Measurements from ENCODE around the gene TOMM20. TPM values are rescaled to one million over a fixed set of nuclear protein-coding genes. Genes with fewer than 3 reads are reported as not detected.

Gene TOMM20
- total and polyA plus RNA-seq, 7 donors = 44.7 to 90.9 (median 71.5) TPM

DNA sequence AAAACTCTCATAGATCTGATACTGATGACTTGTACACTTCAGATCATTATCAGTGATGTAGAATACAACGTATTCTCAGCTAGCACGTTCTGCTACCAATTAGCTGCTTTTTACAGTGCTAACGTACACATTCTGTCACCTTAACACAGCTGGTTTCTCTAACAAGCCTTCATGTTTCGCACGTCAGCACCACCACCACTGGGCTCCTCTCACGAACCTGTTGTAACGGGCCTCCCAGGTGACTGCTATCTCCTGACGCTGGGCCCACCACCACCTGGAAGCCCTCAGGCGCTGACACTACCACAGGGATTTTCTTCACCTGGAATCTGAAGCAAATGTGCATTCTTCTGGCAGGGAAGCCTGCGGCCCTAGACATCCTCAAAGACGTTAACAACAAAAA, 19.8 kb downstream of the TOMM20 start:
- WGBS, 3 donors = 91 to 92% (median 92%) methylated on average over 11 of the region's 11 CpGs
- H3K27ac ChIP-seq = no peak overlapping the region
- H3K27me3 ChIP-seq (ENCODE audit: insufficient read depth in 3 of 3, low read length in 2 of 3) = no peaks in the 10 kb centered on the region
- TF ChIP-seq CTCF (IDR thresholded peaks at IDR 0.05) = no peak
- no peak overlapping the region for H3K4me3 ChIP-seq
- H3K9me3 ChIP-seq = no peaks in the 10 kb centered on the region
- no peak for ATAC-seq
- peaks cover 6 to 60% of the 10 kb centered on the region in 2 donors for H3K36me3 ChIP-seq (ENCODE audit: insufficient read depth in 1 of 2, low read depth in 1 of 2)
- intact Hi-C loops (cut with DNase I) = no loop called here
- H3K4me1 ChIP-seq = peaks cover 2% of the 10 kb centered on the region
- DNase-seq = no peak

DNA sequence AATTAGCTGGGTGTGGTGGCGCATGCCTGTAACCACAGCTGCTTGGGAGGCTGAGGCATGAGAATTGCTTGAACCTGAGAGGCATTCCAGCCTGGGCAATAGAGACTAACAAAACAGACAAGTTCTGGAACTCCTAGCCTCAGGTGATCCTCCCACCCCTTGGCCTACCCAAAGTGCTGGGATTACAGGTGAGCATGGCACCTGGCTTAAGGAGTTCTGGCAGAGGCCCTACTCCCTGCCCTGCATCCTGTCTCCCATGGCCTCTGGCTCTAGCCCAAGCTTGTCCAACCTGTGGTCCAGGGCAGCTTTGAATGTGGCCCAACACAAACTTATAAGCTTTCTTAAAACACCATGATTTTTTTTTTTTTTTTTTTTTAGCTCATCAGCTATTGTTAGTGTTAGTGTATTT, 20.4 kb downstream of the TOMM20 start:
- intact Hi-C loops (cut with DNase I) = no loop called here
- Histone ChIP-seq H3K4me3 (no peak overlapping the region), H3K4me1 (peaks cover 3% of the 10 kb centered on the region), H3K27ac (no peak overlapping the region), H3K9me3 (no peaks in the 10 kb centered on the region), H3K27me3 (ENCODE audit: insufficient read depth in 3 of 3, low read length in 2 of 3) (no peaks in the 10 kb centered on the region), H3K36me3 (ENCODE audit: insufficient read depth in 1 of 2, low read depth in 1 of 2) (peaks cover 4 to 54% of the 10 kb centered on the region in 2 donors)
- no peak for DNase-seq
- WGBS, 3 donors = 87 to 98% (median 95%) methylated on average over 1 of the region's 1 CpG
- ATAC-seq = no peak
- TF ChIP-seq CTCF (IDR thresholded peaks at IDR 0.05) = no peak

DNA sequence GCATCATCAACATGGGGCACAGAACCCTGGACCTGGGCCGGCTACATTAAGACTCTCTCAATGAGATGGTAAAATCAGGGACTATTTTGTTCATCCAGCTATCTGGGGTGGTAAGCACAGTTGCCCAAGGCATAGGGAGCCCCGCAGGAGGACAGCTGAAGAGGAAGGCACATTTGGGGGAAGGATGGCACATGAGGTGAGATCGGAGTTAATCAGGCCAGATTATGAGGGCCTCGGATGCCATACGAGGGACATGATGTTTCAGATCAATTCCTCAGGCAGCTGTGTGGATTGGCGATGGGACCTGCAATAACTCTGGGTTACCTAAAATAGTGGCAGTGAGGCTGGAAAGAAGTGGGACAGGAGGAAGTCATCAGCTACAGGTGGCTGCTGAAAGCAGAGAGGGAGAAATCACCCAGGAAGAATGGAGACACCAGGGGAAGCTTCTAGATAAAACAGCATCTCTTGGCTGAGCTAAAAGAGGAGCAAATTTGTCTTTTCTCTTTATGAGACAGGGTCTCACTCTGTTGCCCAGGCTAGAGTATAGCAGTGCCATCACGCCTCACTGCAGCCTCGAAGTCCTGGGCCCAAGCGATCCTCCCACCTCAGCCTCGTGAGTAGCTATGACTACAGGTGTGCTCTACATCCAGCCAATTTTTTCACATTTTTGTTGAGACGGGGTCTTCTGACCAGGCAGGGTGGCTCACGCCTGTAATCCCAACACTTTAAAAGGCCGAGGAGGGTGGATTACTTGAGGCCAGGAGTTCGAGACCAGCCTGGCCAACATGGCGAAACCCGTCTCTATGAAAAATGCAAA, 21.1 kb downstream of the TOMM20 start:
- no peak overlapping the region for H3K27ac ChIP-seq
- no peak for DNase-seq
- no peaks in the 10 kb centered on the region for H3K27me3 ChIP-seq (ENCODE audit: insufficient read depth in 3 of 3, low read length in 2 of 3)
- peaks cover 4 to 47% of the 10 kb centered on the region in 2 donors for H3K36me3 ChIP-seq (ENCODE audit: insufficient read depth in 1 of 2, low read depth in 1 of 2)
- no peak overlapping the region for H3K4me3 ChIP-seq
- intact Hi-C loops (cut with DNase I) = no loop called here
- H3K9me3 ChIP-seq = no peaks in the 10 kb centered on the region
- ATAC-seq = no peak
- H3K4me1 ChIP-seq = peaks cover 3% of the 10 kb centered on the region
- 84 to 91% (median 86%) methylated on average over 16 of the region's 16 CpGs for WGBS, 3 donors
- TF ChIP-seq CTCF (IDR thresholded peaks at IDR 0.05) = no peak

DNA sequence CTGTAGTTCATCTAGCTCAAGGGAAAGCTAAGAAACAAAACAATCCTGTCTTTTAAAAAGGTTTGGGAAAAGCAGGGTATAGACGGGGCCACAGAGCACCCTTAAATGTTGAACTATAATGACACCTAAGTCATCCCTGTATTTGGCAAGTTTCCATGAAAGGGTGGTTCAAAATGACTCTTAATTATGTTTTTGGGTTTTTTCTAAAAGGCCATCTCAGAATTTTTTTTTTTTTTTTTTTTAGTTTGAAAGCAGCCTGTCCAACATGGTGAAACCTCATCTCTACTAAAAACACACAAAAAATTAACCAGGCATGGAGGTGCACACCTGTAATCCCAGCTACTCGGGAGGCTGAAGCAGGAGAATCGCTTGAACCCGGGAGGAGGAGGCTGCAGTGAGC, 22.2 kb downstream of the TOMM20 start:
- ATAC-seq (no peak), DNase-seq (no peak)
- TF ChIP-seq CTCF (IDR thresholded peaks at IDR 0.05) = no peak
- 94 to 97% (median 96%) methylated on average over 4 of the region's 4 CpGs for WGBS, 3 donors
- H3K27ac ChIP-seq = no peak overlapping the region
- H3K4me3 ChIP-seq = no peak overlapping the region
- H3K36me3 ChIP-seq (ENCODE audit: insufficient read depth in 1 of 2, low read depth in 1 of 2) = peaks cover 0 to 36% of the 10 kb centered on the region in 2 donors
- H3K4me1 ChIP-seq = peaks cover 3% of the 10 kb centered on the region
- H3K27me3 ChIP-seq (ENCODE audit: insufficient read depth in 3 of 3, low read length in 2 of 3) = no peaks in the 10 kb centered on the region
- no peaks in the 10 kb centered on the region for H3K9me3 ChIP-seq
- intact Hi-C loops (cut with DNase I) = no loop called here
